ENCODE measurements around the gene EFHD2. TPM values are rescaled to one million over a fixed set of nuclear protein-coding genes. Genes with fewer than 3 reads are reported as not detected.

EFHD2 gene
- total RNA-seq, 1 donor from 2014 or later, result 55.3 TPM

GRCh38 chr1:15412843-15413242 lies 3.2 kb downstream of the EFHD2 start:
- Mint-ChIP-seq H3K9me3 (no peaks in the 10 kb centered on the region), H3K27ac (no peak overlapping the region), H3K4me1 (peaks cover 74% of the 10 kb centered on the region), H3K4me3 (no peak overlapping the region), H3K36me3 (ENCODE audit: low read depth) (peaks cover 14% of the 10 kb centered on the region), H3K27me3 (no peaks in the 10 kb centered on the region)
- DNase-seq (no peak), ATAC-seq (ENCODE audit: low read depth) (no peak)
- TF ChIP-seq CTCF (IDR thresholded peaks at IDR 0.05), result no peak
- ChIA-PET POLR2A (interaction anchor here (1.7 kb wide), 1 partner anchor 19 kb away, joined by 3 read pairs; no protein-coding TSS in a partner anchor), CTCF (interaction anchor here (1.5 to 2.0 kb wide), 2 partner anchors 19 to 90 kb away, joined by 4 to 5 read pairs; no protein-coding TSS in a partner anchor)
- intact Hi-C loops (cut with micrococcal nuclease), result no loop called here

- ChIA-PET POLR2A (no interaction called here), CTCF (no interaction called here)
- intact Hi-C loops (cut with micrococcal nuclease), result no loop called here
- peaks cover 16% of the 10 kb centered on the region for H3K36me3 Mint-ChIP-seq (ENCODE audit: low read depth)
- no peak overlapping the region for H3K27ac Mint-ChIP-seq
- H3K27me3 Mint-ChIP-seq, result no peaks in the 10 kb centered on the region
- DNase-seq, result no peak
- no peak for ATAC-seq (ENCODE audit: low read depth)
- no peak overlapping the region for H3K4me3 Mint-ChIP-seq
- TF ChIP-seq CTCF (IDR thresholded peaks at IDR 0.05), result no peak
- H3K4me1 Mint-ChIP-seq, result peaks cover 78% of the 10 kb centered on the region
- H3K9me3 Mint-ChIP-seq, result no peaks in the 10 kb centered on the region
Measured at GRCh38 chr1:15413563-15414444, 4.1 kb downstream of the EFHD2 start.

- DNase-seq (no peak), ATAC-seq (ENCODE audit: low read depth) (no peak)
- H3K27me3 Mint-ChIP-seq, result no peaks in the 10 kb centered on the region
- peaks cover 16% of the 10 kb centered on the region for H3K36me3 Mint-ChIP-seq (ENCODE audit: low read depth)
- intact Hi-C loops (cut with micrococcal nuclease), result no loop called here
- peaks cover 74% of the 10 kb centered on the region for H3K4me1 Mint-ChIP-seq
- H3K4me3 Mint-ChIP-seq, result no peak overlapping the region
- ChIA-PET POLR2A (no interaction called here), CTCF (no interaction called here)
- no peak for TF ChIP-seq CTCF (IDR thresholded peaks at IDR 0.05)
- no peaks in the 10 kb centered on the region for H3K9me3 Mint-ChIP-seq
- H3K27ac Mint-ChIP-seq, result peak overlapping the region; percentile 35
Measured at GRCh38 chr1:15414445-15414983, 4.8 kb downstream of the EFHD2 start.

- Mint-ChIP-seq H3K27ac (peak overlapping the region; percentile 86), H3K4me1 (peaks cover 58% of the 10 kb centered on the region), H3K9me3 (no peaks in the 10 kb centered on the region), H3K4me3 (peak overlapping the region; percentile 61), H3K27me3 (no peaks in the 10 kb centered on the region), H3K36me3 (ENCODE audit: low read depth) (peaks cover 22% of the 10 kb centered on the region)
- TF ChIP-seq CTCF (IDR thresholded peaks at IDR 0.05), result no peak
- ChIA-PET POLR2A (interaction anchor here (0.6 to 1.8 kb wide), 3 partner anchors 8 to 1852 kb away, joined by 3 to 4 read pairs (median 3); partner anchors contain the start of gene EFHD2), CTCF (interaction anchor here (0.6 to 1.3 kb wide), 3 partner anchors 18 to 267 kb away, joined by 3 to 4 read pairs (median 4); no protein-coding TSS in a partner anchor)
- intact Hi-C loops (cut with micrococcal nuclease), result loop anchor here (1.0 to 2.0 kb wide), 2 partner anchors 8 to 14 kb away; partner anchors contain the start of gene EFHD2
- ATAC-seq (ENCODE audit: low read depth) (peak; percentile 59), DNase-seq (peak; percentile 40)
Measured at GRCh38 chr1:15417059-15417934, 7.6 kb downstream of the EFHD2 start.

Measured in activated B cell treated with CpG ODN at 0.5 μM for 24 hours (primary cell).